K562 (cell line): ENCODE measurements around the gene GNAT2. TPM values are rescaled to one million over a fixed set of nuclear protein-coding genes. Genes with fewer than 3 reads are reported as not detected.
A peak's percentile ranks its signal among the peaks of the same experiment; 100 is the strongest.

ENCODE experiments used
- ATAC-seq: fragments of 200-7000 bp; cut with Tn5 transposase; 3 replicates; pipeline ENCODE4 v1.9.1; 2020; ENCODE audit warnings: moderate library complexity
- BruUV-seq: library from RNA; stranded (reverse); fragments of 400-500 nt; replicated peaks from 2 replicates; lab custom pipeline; 2021; lab: Mats Ljungman, UMichigan
- CTCF ChIA-PET: fragments of 300-600 bp; formaldehyde crosslinking; extraction: SDS; loops from one replicate; lab custom pipeline; 2021; ENCODE audit warnings: low intra/inter-chr PET ratio; lab: Yijun Ruan, JAX
- POLR2A ChIA-PET: fragments of 300-600, 350-650 bp; sonication (Branson Sonifier 250); formaldehyde crosslinking; extraction: SDS; loops from one replicate; lab custom pipeline; 2021; ENCODE audit warnings: antibody characterized with exemption, inconsistent platforms; lab: Yijun Ruan, JAX
- DNase-seq, 4 experiments: peaks; one replicate each; pipeline versions ENCODE4 v3.0.0 to v3.0.0-alpha.2; 2011 to 2018; ENCODE audit warnings: low spot score in 3 of 4, mixed read lengths in 3 of 4; ENCODE audit errors: extremely low read depth in 1 of 4
- FAIRE-seq: peaks from 2 replicates; lab custom pipeline; 2011; peaks lifted over from hg19 to GRCh38; lab: Jason Lieb, UNC
- H2AFZ ChIP-seq: 2 replicates; pipeline ENCODE4 v1.6.0; 2011; ENCODE audit warnings: low read depth, low read length, control low read depth, inconsistent platforms
- H3K27ac ChIP-seq: fragments of 200-600 bp; 3 replicates; pipeline ENCODE4 v1.8.0; 2011; ENCODE audit warnings: low read depth, mild to moderate bottlenecking, control low read depth, inconsistent platforms, low read length, moderate library complexity, mixed read lengths; ENCODE audit errors: extremely low read depth
- H3K27me3 ChIP-seq, 2 experiments: fragments of 300-600 bp in 1 of 2; 2 replicates in 1 of 2; 3 replicates in 1 of 2; pipeline versions ENCODE4 v1.6.0 to v1.8.0; 2011; ENCODE audit warnings: inconsistent platforms in 2 of 2, low read length in 2 of 2, mild to moderate bottlenecking in 1 of 2, mixed read lengths in 1 of 2, moderate library complexity in 1 of 2; ENCODE audit not compliant: control insufficient read depth in 2 of 2, insufficient read depth in 2 of 2
- H3K36me3 ChIP-seq: fragments of 300-600 bp; 3 replicates; pipeline ENCODE4 v1.8.0; 2011; ENCODE audit warnings: mild to moderate bottlenecking, low read length, inconsistent platforms; ENCODE audit not compliant: control insufficient read depth, insufficient read depth
- H3K4me1 ChIP-seq, 2 experiments: fragments of 200-600 bp in 1 of 2; replicated peaks in 1 of 2; 2 replicates in 1 of 2; 3 replicates in 1 of 2; pipeline versions ENCODE4 v1.5.1 to v1.8.0; 2011; ENCODE audit warnings: inconsistent platforms in 2 of 2, low read length in 2 of 2, mild to moderate bottlenecking in 1 of 2, mixed read lengths in 1 of 2, moderate library complexity in 1 of 2; ENCODE audit not compliant: control insufficient read depth in 2 of 2, insufficient read depth in 2 of 2
- H3K4me2 ChIP-seq: 2 replicates; pipeline ENCODE4 v1.6.1; 2011; ENCODE audit warnings: low read length, control low read depth, inconsistent platforms, mixed read lengths; ENCODE audit not compliant: insufficient read depth
- H3K4me3 ChIP-seq: fragments of 200-600 bp; sonication (generic), shearing (Covaris generic); 2 replicates; pipeline ENCODE4 v1.5.1; 2016; ENCODE audit warnings: control low read depth, inconsistent platforms
- H3K79me2 ChIP-seq: fragments of 200-600 bp; 3 replicates; pipeline ENCODE4 v1.8.0; 2011; ENCODE audit warnings: low read length, inconsistent platforms; ENCODE audit not compliant: control insufficient read depth, insufficient read depth
- H3K9ac ChIP-seq, 2 experiments: 2 replicates each; pipeline versions ENCODE4 v1.6.0 to v1.6.1; 2011; ENCODE audit warnings: low read depth in 2 of 2, low read length in 2 of 2, control low read depth in 1 of 2, inconsistent platforms in 1 of 2, mild to moderate bottlenecking in 1 of 2, mixed read lengths in 1 of 2; ENCODE audit not compliant: insufficient read depth in 1 of 2
- H3K9me1 ChIP-seq: one replicate; pipeline ENCODE4 v1.6.0; 2011; ENCODE audit warnings: inconsistent platforms, mild to moderate bottlenecking, low read length, moderate library complexity; ENCODE audit not compliant: control insufficient read depth, insufficient read depth
- H3K9me3 ChIP-seq: replicated peaks from 2 replicates; pipeline ENCODE4 v1.5.1; 2011; ENCODE audit warnings: low read depth, low read length, inconsistent platforms; ENCODE audit not compliant: control insufficient read depth, insufficient read depth
- H4K20me1 ChIP-seq: replicated peaks from 2 replicates; pipeline ENCODE4 v1.6.1; 2011; ENCODE audit warnings: low read length, inconsistent platforms, mixed read lengths; ENCODE audit not compliant: control insufficient read depth, insufficient read depth
- CXXC5 ChIP-seq: fragments of 250-450 bp; sonication (Bioruptor Pico); IDR thresholded peaks from 2 replicates; pipeline ENCODE4 v1.8.0; 2022; ENCODE audit warnings: inconsistent platforms, mild to moderate bottlenecking, moderate library complexity
- E2F8 ChIP-seq: fragments of 450-650 bp; IDR thresholded peaks from 2 replicates; pipeline ENCODE4 v1.7.1; 2018; ENCODE audit warnings: mild to moderate bottlenecking, low read depth; ENCODE audit not compliant: partially characterized antibody
- MEIS2 ChIP-seq: fragments of 450-650 bp; IDR thresholded peaks from 2 replicates; pipeline ENCODE4 v1.6.1; 2014; ENCODE audit warnings: mild to moderate bottlenecking; ENCODE audit not compliant: partially characterized antibody
- SMAD4 ChIP-seq: fragments of 250-450 bp; sonication (Bioruptor Pico); conservative IDR thresholded peaks from 2 replicates; pipeline ENCODE4 v1.8.0; 2021; ENCODE audit warnings: inconsistent platforms, mild to moderate bottlenecking, moderate library complexity
- SMARCA4 ChIP-seq: fragments of 450-650 bp; IDR thresholded peaks from 2 replicates; pipeline ENCODE4 v1.6.1; 2016
- STAT5A ChIP-seq: IDR thresholded peaks from 2 replicates; pipeline ENCODE4 v1.6.1; 2012; ENCODE audit warnings: low read length, inconsistent platforms, borderline replicate concordance
- XRCC4 ChIP-seq: IDR thresholded peaks from one replicate; pipeline ENCODE4 v1.6.1; 2011; ENCODE audit not compliant: insufficient read depth, insufficient read length; ENCODE audit errors: extremely low read depth
- ZNF239 ChIP-seq: fragments of 250-450 bp; sonication (Bioruptor Pico); IDR thresholded peaks from 2 replicates; pipeline ENCODE4 v1.4.0; 2020; ENCODE audit warnings: mild to moderate bottlenecking
- ZNF507 ChIP-seq: conservative IDR thresholded peaks from 2 replicates; pipeline ENCODE4 v1.6.1; 2017; ENCODE audit warnings: missing genetic modification characterization, missing compliant biosample characterization
- WGBS: fragments of 100-300 bp; shearing (Covaris generic); methylation state at CpG from one replicate; pipeline ENCODE4 v1.1.6; 2016; ENCODE audit warnings: low coverage, mixed read lengths; ENCODE audit not compliant: insufficient coverage; ENCODE audit errors: missing lambda C conversion rate; 5-methylcytosine and 5-hydroxymethylcytosine counted together
- in situ Hi-C: fragments of 300-500 bp; cut with MboI; formaldehyde crosslinking; loops from 4 replicates; pipeline ENCODE4 v1.15.0; 2018; ENCODE audit warnings: inconsistent platforms, mixed read lengths
- intact Hi-C: fragments of 100-400 bp; cut with micrococcal nuclease; formaldehyde crosslinking; loops from 2 replicates; pipeline ENCODE4 v1.14.2; 2022
- polyA plus RNA-seq, 8 experiments: library from polyadenylated mRNA; depleted of rRNA in 4 of 8; stranded (reverse) in 5 of 8; unstranded in 3 of 8; fragments of >200 nt; fragmentation: Nextera tagmentation in 2 of 8; fragmentation: Illumina TruSeq in 1 of 8; extraction: Ambion mirVana in 2 of 8; extraction: Trizol in 1 of 8; gene quantifications; 2 replicates each; pipeline versions ENCODE4 v1.2.1 to v1.2.3, GENCODE V29; 2011 to 2014; ENCODE audit warnings: inconsistent platforms in 1 of 8, missing spikeins in 1 of 8
- total RNA-seq, 7 experiments: library from RNA; depleted of rRNA in 6 of 7; stranded (reverse); fragments of >200 nt in 6 of 7; fragmentation: Illumina TruSeq in 2 of 7; extraction: Trizol in 2 of 7; gene quantifications; 2 replicates each; pipeline versions ENCODE4 v1.2.1 to v1.2.3, GENCODE V29; 2011 to 2021; ENCODE audit warnings: low replicate concordance in 1 of 7
- TF ChIP-seq, protein P1 (sequence below), 2 experiments: fragments of 450-650 bp; conservative IDR thresholded peaks; 2 replicates each; pipeline ENCODE4 v1.6.1; 2017; ENCODE audit warnings: mild to moderate bottlenecking in 2 of 2, moderate library complexity in 2 of 2

Gene GNAT2
- total and polyA plus RNA-seq, 9 of the 15 experiments (the other 6 are each of a cell fraction or from before 2014, with no cell fraction given) = 0.06 to 0.52 (median 0.24) TPM; not detected in 1

- Histone ChIP-seq H3K27me3 (0 out of 5 replicates have a peak, but pooled peaks cover 0 to 2% of the 10 kb centered on the region in 2 experiments), H3K27ac (no peak overlapping the region), H3K36me3 (no peaks in the 10 kb centered on the region), H2AFZ (no peak overlapping the region), H3K9me3 (no peaks in the 10 kb centered on the region; the same call in 1 of the 2 replicates), H3K9ac (no peak overlapping the region), H4K20me1 (no peaks in the 10 kb centered on the region), H3K4me1 (peaks cover 0 to 7% of the 10 kb centered on the region in 2 experiments; a peak in 3 of 5 replicates), H3K79me2 (no peaks in the 10 kb centered on the region), H3K4me3 (no peak overlapping the region), H3K9me1 (no peaks in the 10 kb centered on the region), H3K4me2 (no peak overlapping the region)
- CTCF ChIA-PET = interaction anchor here (0.6 to 3.0 kb wide), 5 partner anchors 10 to 395 kb away, joined by 3 to 22 read pairs (median 3); no protein-coding TSS in a partner anchor
- peak; percentile 48 for FAIRE-seq
- POLR2A ChIA-PET = interaction anchor here (0.6 to 2.7 kb wide), 8 partner anchors 11 to 109 kb away, joined by 3 to 10 read pairs (median 3); partner anchors contain the start of gene GNAI3
- intact Hi-C loops (loop anchor here (1.0 kb wide), 1 partner anchor 7 kb away; no protein-coding TSS in a partner anchor), in situ Hi-C loops (no loop called here)
- no peak for ATAC-seq
- DNase-seq = no peak
- WGBS = 17% methylated on average over 3 of the region's 3 CpGs
- no TSS peak for BruUV-seq
- TF ChIP-seq MEIS2 = no peak
- no peak for TF ChIP-seq SMAD4
- TF ChIP-seq CXXC5 (CRISPR knock-in tag) = no peak
- TF ChIP-seq ZNF507 (tag) = no peak
- TF ChIP-seq E2F8 = no peak
- no peak for TF ChIP-seq SMARCA4
- no peak for TF ChIP-seq XRCC4
- no peak for TF ChIP-seq ZNF239 (CRISPR knock-in tag)
- TF ChIP-seq STAT5A = no peak
- TF ChIP-seq, protein P1, sequence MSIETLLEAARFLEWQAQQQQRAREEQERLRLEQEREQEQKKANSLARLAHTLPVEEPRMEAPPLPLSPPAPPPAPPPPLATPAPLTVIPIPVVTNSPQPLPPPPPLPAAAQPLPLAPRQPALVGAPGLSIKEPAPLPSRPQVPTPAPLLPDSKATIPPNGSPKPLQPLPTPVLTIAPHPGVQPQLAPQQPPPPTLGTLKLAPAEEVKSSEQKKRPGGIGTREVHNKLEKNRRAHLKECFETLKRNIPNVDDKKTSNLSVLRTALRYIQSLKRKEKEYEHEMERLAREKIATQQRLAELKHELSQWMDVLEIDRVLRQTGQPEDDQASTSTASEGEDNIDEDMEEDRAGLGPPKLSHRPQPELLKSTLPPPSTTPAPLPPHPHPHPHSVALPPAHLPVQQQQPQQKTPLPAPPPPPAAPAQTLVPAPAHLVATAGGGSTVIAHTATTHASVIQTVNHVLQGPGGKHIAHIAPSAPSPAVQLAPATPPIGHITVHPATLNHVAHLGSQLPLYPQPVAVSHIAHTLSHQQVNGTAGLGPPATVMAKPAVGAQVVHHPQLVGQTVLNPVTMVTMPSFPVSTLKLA (conservative IDR thresholded peaks at IDR 0.05) = no peak
Observed at GRCh38 chr1:109650609-109651008, 31.2 kb upstream of the GNAT2 start.
